Prostate gland (tissue), 2 donors: ENCODE measurements around the gene NOVA2.

ENCODE experiments used
- CTCF ChIP-seq, 4 experiments: fragments of 200-600 bp in 2 of 4; fragments of 450-650 bp in 2 of 4; sonication (generic) in 2 of 4; IDR thresholded peaks; 1 replicate in 3 of 4; 2 replicates in 1 of 4; pipeline ENCODE4 v1.5.1; 2016 to 2019; ENCODE audit warnings: antibody characterized with exemption in 4 of 4, mild to moderate bottlenecking in 2 of 4, moderate library complexity in 2 of 4
- POLR2A ChIP-seq: fragments of 450-650 bp; IDR thresholded peaks from one replicate; pipeline ENCODE4 v1.6.1; 2016; ENCODE audit warnings: antibody characterized with exemption, mild to moderate bottlenecking

GRCh38 chr19:46014534-46014933 lies 40.9 kb upstream of the NOVA2 start:
- no peak for TF ChIP-seq CTCF (IDR thresholded peaks at IDR 0.05)
- no peak for TF ChIP-seq POLR2A
